GM18507 (cell line): ENCODE measurements around the gene KLF16.

Experiments
- DNase-seq: peaks from one replicate; pipeline ENCODE4 v3.0.0; 2011; ENCODE audit warnings: low read depth; ENCODE audit not compliant: insufficient read length; ENCODE audit errors: extremely low spot score
- FAIRE-seq: peaks from 2 replicates; lab custom pipeline; 2011; peaks lifted over from hg19 to GRCh38; lab: Jason Lieb, UNC

The KLF16 gene

DNA sequence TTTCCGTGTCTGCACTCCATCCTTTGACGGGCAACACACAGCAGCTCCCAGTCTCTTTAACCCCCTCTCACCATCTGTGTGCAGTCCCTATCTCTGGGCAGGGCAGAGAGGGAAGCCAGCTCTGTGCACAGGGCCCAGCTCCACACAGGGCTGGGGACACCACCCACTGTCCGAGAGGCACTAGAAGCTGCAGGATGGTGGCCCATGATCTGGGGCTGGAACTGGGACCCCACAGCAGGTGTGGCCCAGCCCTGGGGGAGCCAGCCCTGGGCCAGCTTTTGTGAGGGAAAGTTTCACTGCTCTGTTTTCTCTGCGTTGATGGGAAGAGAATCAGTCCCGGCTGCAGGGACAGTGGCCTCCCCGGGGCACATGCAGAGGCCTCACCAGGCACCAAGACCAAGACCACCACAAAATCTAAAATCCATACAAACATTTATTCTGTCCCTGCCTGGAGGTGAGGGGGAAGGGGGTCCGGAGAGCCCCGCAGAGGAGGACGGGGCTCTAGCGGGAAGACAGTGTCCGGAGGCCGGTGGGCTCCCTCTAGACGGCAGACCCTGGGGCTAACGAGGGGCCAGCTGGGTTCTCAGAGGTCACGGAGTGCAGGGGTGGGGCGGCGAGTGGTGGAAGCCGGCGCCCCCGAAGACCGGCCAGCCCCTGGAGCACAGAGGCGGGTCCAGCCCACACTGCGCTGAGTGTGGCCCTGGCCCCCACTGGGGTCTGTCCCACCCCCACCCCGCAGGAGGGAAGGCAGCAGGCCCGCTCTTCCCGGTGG, 48.4 kb downstream of the KLF16 start:
- no peak for DNase-seq
- no peak for FAIRE-seq

DNA sequence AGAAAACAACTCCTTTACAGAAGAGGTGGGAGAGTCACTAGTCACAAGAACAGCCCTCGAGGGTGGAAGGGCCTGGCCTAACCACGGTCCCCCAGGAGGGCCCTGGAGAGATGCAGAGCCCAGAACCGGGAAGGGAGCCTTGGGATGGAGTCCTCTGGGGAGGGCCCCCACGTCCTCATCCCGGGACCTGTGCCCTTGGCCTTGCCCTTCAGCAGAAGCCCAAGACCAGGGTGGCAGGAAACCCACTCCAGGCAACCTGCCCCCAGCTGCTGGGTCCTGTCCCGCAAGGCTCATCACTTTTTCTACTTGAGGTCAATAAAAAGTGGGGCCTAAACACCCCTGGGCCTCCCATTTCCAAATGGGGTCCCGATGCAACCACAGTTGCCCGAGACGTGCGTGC, 49.0 kb downstream of the KLF16 start:
- FAIRE-seq = no peak
- no peak for DNase-seq

DNA sequence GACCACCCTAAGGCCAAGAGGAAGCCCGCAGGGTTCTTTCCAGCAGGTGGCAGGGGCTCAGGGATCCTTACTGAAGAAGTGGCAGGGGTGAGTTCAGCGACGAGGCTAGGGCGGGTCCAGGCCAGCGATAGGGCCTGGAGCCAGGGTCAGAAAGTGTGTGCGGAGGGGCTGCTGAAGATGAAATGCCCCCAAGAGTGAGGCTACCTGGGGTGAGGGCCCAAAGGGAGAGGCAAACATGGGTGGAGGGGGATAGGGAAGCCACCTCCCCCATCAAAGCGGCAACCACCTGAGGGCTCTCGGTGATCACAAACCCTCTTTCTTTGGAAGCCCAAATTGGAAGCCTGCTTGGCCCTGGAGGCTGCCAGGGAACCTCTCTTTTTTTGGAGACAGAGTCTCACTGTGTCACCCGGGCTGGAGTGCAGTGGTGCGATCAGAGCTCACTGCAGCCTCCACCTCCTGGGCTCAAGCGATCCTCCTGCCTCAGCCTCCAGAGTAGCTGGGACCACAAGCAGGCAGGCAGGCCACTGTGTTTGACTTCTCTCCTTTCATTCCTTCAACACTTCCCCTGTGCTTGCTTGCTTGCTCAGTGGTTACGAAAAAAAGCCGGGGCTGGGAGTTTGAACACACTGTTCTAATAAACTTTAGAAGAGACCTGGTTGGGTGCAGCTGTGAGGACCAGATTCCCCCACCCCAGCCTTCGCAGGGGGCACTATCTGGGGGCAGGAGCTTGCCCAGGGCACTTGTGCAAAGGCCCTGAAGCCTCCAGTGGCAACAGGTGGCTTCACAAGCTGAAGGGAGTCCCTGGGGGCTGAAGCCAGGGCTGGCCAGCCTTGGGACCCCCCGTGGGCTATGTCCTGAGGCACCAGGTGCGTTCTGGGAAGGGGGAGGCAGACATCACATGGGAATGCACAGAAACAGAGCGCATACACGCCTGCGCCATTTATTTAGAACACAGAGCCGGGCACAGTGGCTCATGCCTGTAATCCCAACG, 49.9 kb downstream of the KLF16 start:
- FAIRE-seq (no peak), DNase-seq (no peak)

DNA sequence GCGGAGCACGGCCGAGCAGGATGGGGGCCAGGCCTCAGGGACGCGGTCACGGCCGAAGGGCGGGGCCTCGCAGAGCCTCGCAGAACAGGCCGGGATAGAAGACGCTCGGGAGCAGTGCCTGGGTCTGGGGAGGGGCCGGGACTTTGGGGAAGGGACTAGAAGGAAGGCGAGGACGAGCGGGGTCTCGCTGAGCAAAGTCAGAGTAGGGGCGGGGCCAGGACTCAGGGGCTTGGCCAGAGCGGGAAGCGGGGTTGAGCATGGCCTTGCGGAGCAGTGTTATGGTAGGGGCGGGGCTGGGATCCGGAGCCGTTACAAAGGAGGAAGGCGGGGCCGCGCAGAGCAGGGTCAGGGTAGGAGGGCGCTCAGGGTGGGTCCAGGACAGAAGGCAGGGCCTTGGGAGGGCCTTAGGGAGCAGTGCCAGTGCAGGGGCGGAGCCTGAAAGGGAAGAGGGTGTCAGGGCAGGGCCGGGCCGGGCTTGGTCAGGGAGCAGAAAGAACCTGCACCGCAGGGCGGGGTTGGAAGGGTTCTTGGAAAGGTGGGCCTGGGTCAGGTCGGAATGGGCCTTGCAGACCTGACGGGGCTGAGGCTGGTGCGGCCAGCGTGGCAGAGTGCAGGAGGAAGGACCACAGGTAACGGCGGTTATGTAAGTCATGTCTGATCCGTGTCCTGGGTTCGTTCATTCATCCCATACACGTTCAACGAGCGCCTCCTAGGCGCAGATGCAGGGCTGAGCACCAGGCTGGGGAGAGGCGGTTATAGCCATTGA, 50.8 kb downstream of the KLF16 start:
- FAIRE-seq (peak; percentile 96), DNase-seq (peak; percentile 87)

DNA sequence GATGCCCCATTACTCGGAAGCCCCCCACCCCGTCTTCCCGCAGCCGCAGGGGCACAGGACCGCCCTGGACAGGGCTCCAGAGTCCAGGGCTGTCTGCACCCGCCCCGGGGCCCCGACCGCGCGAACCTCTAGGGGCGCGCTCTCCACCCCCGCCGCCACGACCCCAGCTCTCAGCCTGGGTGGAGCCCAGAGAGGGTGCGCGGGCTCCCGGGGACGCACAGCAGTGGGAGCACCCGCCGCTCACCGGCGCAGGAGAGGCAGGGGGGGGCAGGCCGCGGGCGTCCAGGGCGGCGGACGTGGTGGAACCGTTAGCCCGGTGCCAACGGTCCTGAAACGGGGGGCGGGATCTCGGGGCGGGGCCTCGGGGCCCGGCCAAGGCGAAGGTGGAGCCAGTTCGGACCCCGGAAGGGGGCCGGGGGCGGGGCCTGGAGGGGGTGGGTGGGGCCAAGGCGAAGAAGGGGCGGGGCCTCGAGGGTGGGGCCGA, 51.4 kb downstream of the KLF16 start, which contains the start of gene ATP8B3:
TSS of gene ATP8B3 (minus strand) at position 335 of the 484 bp plus-strand sequence. CDS start 540 bp downstream, outside the sequence.
- DNase-seq = peak; percentile 100
- FAIRE-seq = no peak

DNA sequence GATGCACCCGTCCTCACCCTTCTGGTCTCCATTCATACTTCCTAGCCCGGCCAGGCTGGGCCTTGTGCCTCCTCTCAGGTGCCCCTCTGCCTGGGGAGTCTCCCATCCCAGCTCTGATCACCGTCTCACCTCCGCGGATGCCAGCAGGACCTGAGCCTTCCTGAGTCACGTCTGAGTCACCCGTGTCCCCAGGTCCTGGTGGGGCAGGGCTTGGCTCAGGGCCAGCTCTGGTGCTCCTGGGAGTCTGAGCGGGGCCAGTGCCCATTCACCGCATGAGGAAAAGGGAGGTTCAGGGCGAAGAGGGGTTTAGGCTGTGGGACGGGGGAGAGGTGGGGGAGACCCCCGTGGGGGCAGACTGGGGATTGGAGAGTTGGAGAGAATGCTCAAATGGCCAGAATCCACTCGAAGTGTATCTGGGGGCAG, 51.9 kb downstream of the KLF16 start:
- no peak for FAIRE-seq
- DNase-seq = no peak

DNA sequence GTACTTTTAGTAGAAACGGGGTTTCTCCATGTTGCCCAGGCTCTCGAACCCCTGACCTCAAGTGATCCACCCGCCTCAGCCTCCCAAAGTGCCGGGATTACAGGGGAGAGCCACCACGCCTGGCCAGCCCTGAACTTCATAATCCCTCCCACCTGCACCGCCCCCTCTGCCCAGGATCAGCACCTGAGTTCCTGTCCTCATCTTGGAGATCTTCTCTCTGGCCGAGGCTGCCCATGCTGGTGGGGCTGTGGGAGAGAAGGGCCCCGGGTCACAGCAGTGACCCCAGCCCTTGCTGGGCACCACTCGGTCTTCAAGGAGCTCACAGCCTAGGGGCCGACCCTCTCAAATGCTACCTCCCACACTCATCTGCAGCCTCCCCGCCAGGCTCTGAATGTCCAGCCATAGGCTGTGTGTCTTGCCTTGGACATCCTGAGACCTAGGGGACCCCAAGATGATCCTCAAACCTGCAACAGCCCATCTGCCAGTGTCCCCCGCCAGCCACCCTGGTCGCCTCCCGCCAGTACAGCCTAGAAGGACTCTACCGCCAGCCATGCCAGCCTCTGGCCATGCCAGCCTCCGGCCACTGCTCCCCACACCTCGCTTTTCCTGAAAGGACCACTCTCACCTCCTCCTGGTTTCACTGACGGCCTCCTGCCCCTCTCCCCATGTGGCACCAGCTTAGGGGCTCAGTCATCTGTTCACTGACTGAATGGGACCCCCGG, 52.8 kb downstream of the KLF16 start:
- no peak for FAIRE-seq
- no peak for DNase-seq

DNA sequence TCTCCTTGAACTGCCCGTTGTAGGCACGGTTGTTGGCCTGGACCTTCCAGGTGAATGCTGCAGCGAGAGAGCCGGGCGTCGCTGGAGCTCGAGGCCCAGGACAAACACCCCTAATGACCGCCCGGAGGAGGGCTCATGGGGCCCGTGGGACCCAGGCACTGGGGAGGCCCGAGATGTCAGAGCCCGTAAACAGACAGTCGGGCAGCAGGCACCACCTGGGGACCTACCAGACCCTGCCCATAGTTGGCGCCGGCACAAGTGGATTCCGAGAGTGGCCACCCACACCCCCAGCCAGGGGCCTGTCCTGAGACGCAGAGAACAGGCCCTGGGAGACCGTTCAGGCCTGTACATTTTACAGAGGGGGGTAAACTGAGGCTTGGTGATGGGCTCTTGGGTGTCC, 53.7 kb downstream of the KLF16 start:
- DNase-seq (no peak), FAIRE-seq (no peak)

DNA sequence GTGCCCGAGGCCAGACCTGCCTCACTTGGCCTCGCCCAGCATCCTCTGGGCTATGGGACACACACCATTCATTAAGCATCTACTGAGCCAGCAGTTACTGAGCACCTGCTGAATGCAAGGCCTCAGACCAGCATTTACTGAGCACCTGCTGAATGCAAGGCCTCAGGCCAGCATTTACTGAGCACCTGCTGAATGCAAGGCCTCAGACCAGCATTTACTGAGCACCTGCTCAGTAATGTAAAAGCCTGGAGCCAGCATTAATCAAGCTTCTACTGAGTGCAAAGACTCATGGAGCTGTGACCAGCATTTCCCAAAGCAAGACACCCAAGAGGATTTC, 55.0 kb downstream of the KLF16 start:
- FAIRE-seq = no peak
- no peak for DNase-seq

DNA sequence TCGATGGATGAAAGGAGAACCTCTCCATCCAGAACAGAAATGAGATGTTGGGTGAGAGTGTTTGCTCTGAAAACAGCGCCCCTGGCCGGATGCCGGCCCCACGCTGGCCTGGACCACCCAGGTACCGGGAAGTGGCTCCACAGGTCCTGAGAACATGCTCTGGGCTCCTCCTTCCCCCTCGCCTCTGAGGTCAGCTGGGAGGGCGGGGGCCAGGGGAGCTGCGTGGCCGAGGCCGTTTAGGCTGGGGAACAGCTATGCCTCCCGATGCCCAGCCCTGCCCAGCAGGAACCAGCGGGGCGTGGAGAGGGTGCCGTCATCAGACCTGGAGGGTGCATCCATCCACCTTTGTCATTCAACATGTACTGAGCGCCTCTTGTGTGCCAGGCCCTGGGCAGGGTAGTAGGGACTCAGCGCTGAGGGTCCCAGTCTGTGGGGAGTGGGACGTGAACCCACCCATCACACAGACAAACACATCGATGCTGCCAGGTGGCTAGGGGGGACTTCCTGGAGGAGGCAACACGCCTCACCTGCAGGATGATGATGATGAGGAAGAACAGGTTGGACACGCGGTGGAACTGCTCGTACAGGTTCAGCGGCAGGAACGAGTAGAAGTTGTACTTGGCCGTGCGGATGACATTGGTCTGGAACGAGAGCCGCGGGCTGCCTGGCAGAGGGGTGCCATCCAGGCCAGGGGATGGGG, 55.5 kb downstream of the KLF16 start:
- no peak for FAIRE-seq

DNA sequence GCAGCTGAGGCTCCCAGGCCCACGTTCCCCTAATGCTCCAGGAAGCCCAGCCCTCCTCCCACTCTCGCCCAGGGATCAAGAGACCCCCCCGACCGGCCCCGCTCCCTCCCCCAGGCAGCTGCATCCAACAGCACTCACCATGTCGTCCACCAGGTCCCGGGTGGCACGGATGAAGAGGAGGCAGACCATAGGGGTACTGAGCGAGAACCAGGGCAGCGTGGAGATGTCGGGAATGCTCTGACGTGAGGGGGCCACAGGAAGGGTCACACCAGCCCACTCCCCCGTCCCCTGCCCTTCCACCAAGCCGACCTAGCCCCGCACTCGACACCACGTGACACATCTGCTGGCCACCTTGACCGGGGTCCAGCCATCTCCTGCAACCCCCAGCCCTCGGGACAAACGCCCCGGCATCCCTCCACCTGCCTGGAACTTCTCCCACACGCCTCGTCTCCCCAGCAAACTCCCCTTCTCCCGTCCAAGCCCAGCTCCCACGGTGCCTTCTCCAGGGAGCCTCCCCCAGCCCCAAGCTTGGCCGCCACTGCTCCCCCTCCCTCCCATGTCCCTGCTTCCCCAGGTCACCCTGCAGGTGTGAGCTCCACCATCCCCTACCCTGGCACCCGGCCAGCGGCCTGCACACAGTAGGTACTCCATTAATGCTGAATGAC, 56.2 kb downstream of the KLF16 start:
- FAIRE-seq = no peak
- DNase-seq = no peak

More for the DNA sequence above, 55.5 kb downstream of the KLF16 start:
- DNase-seq = no peak

DNA sequence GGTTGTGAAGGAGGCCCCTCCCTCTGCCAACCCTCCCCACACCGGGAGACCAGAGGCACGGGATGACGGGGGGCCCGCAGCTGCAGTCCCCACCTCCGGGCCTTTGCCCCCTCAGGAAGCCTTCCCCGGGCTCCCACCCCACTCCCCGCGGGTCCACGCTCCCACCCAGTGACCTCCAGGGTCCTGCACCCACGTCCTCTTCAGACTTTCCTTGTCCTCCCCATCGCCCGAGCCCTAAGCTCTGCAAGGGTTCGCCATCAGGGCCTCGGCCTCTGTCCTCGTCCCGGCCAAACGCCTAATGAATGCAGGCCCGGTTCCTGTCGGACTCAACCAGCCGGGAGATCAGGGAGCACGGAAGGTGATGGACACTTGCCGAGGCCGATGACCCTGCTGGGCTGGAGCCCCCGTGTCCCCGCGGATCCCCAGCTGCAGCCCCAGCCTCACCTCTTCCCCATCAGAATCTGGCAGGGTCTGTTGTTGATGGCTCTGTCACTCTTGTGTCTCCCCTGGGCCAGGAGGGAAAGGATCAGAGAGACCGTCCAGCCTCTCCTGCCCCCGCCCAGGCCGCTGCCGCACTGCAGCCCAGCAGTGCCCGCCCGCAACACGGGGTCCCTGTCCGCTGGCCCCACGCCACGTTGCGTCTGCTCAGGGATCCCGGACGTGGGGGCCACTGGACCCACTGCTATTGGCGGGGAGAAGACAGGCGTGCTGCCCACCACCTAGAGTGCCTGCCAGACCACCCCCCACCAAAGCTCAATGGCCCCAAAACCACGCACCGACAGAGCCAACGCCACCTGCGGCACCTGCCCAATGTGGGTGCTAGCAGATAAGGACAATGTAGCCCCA, 57.0 kb downstream of the KLF16 start:
- no peak for FAIRE-seq
- DNase-seq = no peak

DNA sequence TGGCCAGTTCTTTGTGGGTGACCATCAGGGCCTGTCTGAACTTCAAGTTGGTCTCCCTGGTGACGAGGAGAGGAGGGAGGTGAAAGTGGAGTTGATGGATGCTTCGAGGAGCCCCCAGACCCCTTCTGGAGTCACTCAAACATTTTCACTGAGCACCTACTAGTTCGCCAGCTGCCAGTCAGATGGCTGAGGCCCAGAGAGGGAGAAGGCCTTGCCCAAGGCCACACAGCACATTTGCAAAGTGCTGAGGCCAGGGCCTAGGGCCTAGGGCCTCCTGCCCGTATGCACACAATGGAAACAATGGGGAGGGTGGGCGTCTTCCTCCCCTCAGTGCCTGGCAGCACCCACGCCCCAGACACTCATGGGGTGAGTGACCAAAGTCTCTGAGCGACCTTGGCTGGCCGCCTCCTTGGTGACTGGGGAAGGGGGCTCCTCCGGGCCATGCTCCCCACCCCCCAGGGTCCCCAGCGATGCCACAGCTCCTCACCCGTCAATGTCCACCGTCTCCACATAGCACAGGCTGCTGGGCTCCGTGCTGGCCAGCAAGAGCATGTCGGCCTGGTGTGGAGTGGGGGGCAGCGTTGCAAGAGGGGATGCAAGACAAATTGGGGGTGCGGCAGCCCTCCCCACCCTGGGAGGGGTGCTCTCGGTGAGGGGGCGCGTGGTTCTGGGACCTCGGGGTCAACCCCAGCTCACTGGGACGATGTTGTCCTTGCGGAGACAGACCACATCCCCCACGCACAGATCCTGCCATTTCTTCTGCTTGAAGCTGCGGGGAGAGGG, 57.8 kb downstream of the KLF16 start:
- DNase-seq = no peak
- no peak for FAIRE-seq

DNA sequence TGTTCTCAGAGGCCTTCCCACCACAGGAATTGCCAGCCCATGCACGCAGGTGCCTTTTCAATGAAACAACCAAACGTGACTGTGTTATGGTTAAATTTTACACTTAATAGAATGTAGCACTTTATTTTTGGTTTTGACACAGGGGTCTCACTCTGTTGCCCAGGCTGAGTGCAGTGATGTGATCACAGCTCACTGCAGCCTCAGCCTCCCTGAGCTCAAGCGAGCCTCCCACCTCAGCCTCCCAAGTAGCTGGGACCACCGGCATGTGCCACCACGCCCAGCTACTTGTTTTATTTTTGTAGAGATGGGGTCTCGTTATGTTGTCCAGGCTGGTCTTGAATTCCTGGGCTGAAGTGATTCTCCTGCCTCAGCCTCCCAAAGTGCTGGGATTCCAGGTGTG, 58.5 kb downstream of the KLF16 start:
- DNase-seq (no peak), FAIRE-seq (no peak)
